Activated T-helper 17 cell treated with anti-CD3 and anti-CD28 coated beads, Interleukin-2, amount 50 U/mL, for 72 hours (primary cell): ENCODE data around the gene TIMM22. TPM values are rescaled to one million over a fixed set of nuclear protein-coding genes. Genes with fewer than 3 reads are reported as not detected.
"Not testable (repeated sequence)": the region's sequence is repeated elsewhere in the genome, so short reads cannot be mapped to it uniquely, and the experiment has no call there.

Experiments
- ATAC-seq: fragments of 150-1000 bp; cut with Tn5 transposase; replicated peaks from 2 replicates; pipeline ENCODE4 v1.10.0; 2021; ENCODE audit warnings: mild to moderate bottlenecking, moderate library complexity
- H3K27ac Mint-ChIP-seq: one replicate; pipeline ENCODE4 v1.8.0; 2022; ENCODE audit warnings: mixed read lengths
- H3K27me3 Mint-ChIP-seq: one replicate; pipeline ENCODE4 v1.8.0; 2022; ENCODE audit warnings: mixed read lengths
- H3K36me3 Mint-ChIP-seq: one replicate; pipeline ENCODE4 v1.8.0; 2022; ENCODE audit warnings: low read depth, mild to moderate bottlenecking, mixed read lengths
- H3K4me1 Mint-ChIP-seq: one replicate; pipeline ENCODE4 v1.8.0; 2022; ENCODE audit warnings: mixed read lengths
- H3K4me3 Mint-ChIP-seq: one replicate; pipeline ENCODE4 v1.8.0; 2022; ENCODE audit warnings: mild to moderate bottlenecking, mixed read lengths
- H3K9me3 Mint-ChIP-seq: one replicate; pipeline ENCODE4 v1.8.0; 2022; ENCODE audit warnings: mixed read lengths
- total RNA-seq, 2 donors: library from RNA; stranded (reverse); gene quantifications; one replicate each; pipeline ENCODE4 v1.2.3, GENCODE V29; 2022

Gene TIMM22
- total RNA-seq, 2 donors from 2014 or later, result 6.6 to 12.9 TPM

- Mint-ChIP-seq H3K27me3 (peaks cover 22% of the 10 kb centered on the region), H3K27ac (no peak within 1 kb of the TSS), H3K4me1 (peaks cover 11% of the 10 kb centered on the region), H3K4me3 (peak within 1 kb of the TSS; percentile 73), H3K36me3 (no peaks in the 10 kb centered on the region), H3K9me3 (no peaks in the 10 kb centered on the region)
- ATAC-seq, result peak; percentile 85
These were observed 17.2 kb upstream of the TIMM22 start, which contains the start of gene NXN for GRCh38 chr17:979539-980405. Gene NXN, minus strand, starts transcription at chr17:979776.

- no peaks in the 10 kb centered on the region for H3K9me3 Mint-ChIP-seq
- peak; percentile 73 for ATAC-seq
- peak overlapping the region; percentile 29 for H3K27ac Mint-ChIP-seq
- H3K4me1 Mint-ChIP-seq, result peaks cover 11% of the 10 kb centered on the region
- H3K4me3 Mint-ChIP-seq, result peak overlapping the region; percentile 73
- H3K27me3 Mint-ChIP-seq, result peaks cover 19% of the 10 kb centered on the region
- no peaks in the 10 kb centered on the region for H3K36me3 Mint-ChIP-seq
These were observed 16.3 kb upstream of the TIMM22 start for GRCh38 chr17:980406-981291.

- peak overlapping the region; percentile 29 for H3K27ac Mint-ChIP-seq
- no peaks in the 10 kb centered on the region for H3K36me3 Mint-ChIP-seq
- peak overlapping the region; percentile 73 for H3K4me3 Mint-ChIP-seq
- peaks cover 16% of the 10 kb centered on the region for H3K27me3 Mint-ChIP-seq
- ATAC-seq, result no peak
- H3K4me1 Mint-ChIP-seq, result peaks cover 11% of the 10 kb centered on the region
- H3K9me3 Mint-ChIP-seq, result no peaks in the 10 kb centered on the region
These were observed 15.7 kb upstream of the TIMM22 start for GRCh38 chr17:981292-981658.

GRCh38 chr17:983921-984320, 13.0 kb upstream of the TIMM22 start:
- H3K27ac Mint-ChIP-seq, result no peak overlapping the region
- H3K27me3 Mint-ChIP-seq, result no peaks in the 10 kb centered on the region
- H3K4me1 Mint-ChIP-seq, result peaks cover 6% of the 10 kb centered on the region
- H3K36me3 Mint-ChIP-seq, result no peaks in the 10 kb centered on the region
- ATAC-seq, result no peak
- no peak overlapping the region for H3K4me3 Mint-ChIP-seq
- no peaks in the 10 kb centered on the region for H3K9me3 Mint-ChIP-seq

- ATAC-seq, result no peak
- Mint-ChIP-seq H3K4me1 (no peaks in the 10 kb centered on the region), H3K27ac (no peak overlapping the region), H3K36me3 (no peaks in the 10 kb centered on the region), H3K9me3 (no peaks in the 10 kb centered on the region), H3K4me3 (no peak overlapping the region), H3K27me3 (no peaks in the 10 kb centered on the region)
These were observed 10.5 kb upstream of the TIMM22 start for GRCh38 chr17:986322-986929.

GRCh38 chr17:987931-988330, 9.0 kb upstream of the TIMM22 start:
- Mint-ChIP-seq H3K4me3 (no peak overlapping the region), H3K27ac (no peak overlapping the region), H3K9me3 (no peaks in the 10 kb centered on the region), H3K36me3 (no peaks in the 10 kb centered on the region), H3K4me1 (no peaks in the 10 kb centered on the region), H3K27me3 (no peaks in the 10 kb centered on the region)
- ATAC-seq, result no peak

GRCh38 chr17:988561-988960, 8.4 kb upstream of the TIMM22 start:
- Mint-ChIP-seq H3K4me3 (no peak overlapping the region), H3K27me3 (no peaks in the 10 kb centered on the region), H3K27ac (no peak overlapping the region), H3K4me1 (no peaks in the 10 kb centered on the region), H3K9me3 (peaks cover under 1% of the 10 kb centered on the region), H3K36me3 (no peaks in the 10 kb centered on the region)
- no peak for ATAC-seq

- H3K9me3 Mint-ChIP-seq, result peaks cover 5% of the 10 kb centered on the region
These were observed 4.0 kb upstream of the TIMM22 start for GRCh38 chr17:992933-993332.

GRCh38 chr17:995324-995723, 1.6 kb upstream of the TIMM22 start:
- H3K4me1 Mint-ChIP-seq, result peaks cover 15% of the 10 kb centered on the region
- not testable (repeated sequence) for H3K27ac Mint-ChIP-seq, ATAC-seq, H3K27me3 Mint-ChIP-seq, H3K9me3 Mint-ChIP-seq, H3K4me3 Mint-ChIP-seq
- H3K36me3 Mint-ChIP-seq, result peaks cover 21% of the 10 kb centered on the region

More at GRCh38 chr17:992933-993332, 4.0 kb upstream of the TIMM22 start:
- peaks cover 3% of the 10 kb centered on the region for H3K4me1 Mint-ChIP-seq
- no peak overlapping the region for H3K27ac Mint-ChIP-seq
- H3K4me3 Mint-ChIP-seq, result no peak overlapping the region
- H3K27me3 Mint-ChIP-seq, result no peaks in the 10 kb centered on the region
- no peak for ATAC-seq
- H3K36me3 Mint-ChIP-seq, result peaks cover 5% of the 10 kb centered on the region

GRCh38 chr17:998111-998510, 1.2 kb downstream of the TIMM22 start:
- no peak for ATAC-seq
- peaks cover 5% of the 10 kb centered on the region for H3K9me3 Mint-ChIP-seq
- H3K4me1 Mint-ChIP-seq, result peaks cover 15% of the 10 kb centered on the region
- H3K27me3 Mint-ChIP-seq, result no peaks in the 10 kb centered on the region
- H3K36me3 Mint-ChIP-seq, result peaks cover 49% of the 10 kb centered on the region
- H3K27ac Mint-ChIP-seq, result peak overlapping the region; percentile 98
- H3K4me3 Mint-ChIP-seq, result peak overlapping the region; percentile 97

- Mint-ChIP-seq H3K4me1 (peaks cover 15% of the 10 kb centered on the region), H3K4me3 (no peak overlapping the region), H3K9me3 (no peaks in the 10 kb centered on the region), H3K27me3 (no peaks in the 10 kb centered on the region), H3K36me3 (peaks cover 70% of the 10 kb centered on the region), H3K27ac (no peak overlapping the region)
- no peak for ATAC-seq
These were observed 3.9 kb downstream of the TIMM22 start for GRCh38 chr17:1000597-1001461.

- H3K27ac Mint-ChIP-seq, result peak overlapping the region; percentile 12
- H3K27me3 Mint-ChIP-seq, result no peaks in the 10 kb centered on the region
- H3K4me3 Mint-ChIP-seq, result no peak overlapping the region
- H3K36me3 Mint-ChIP-seq, result peaks cover 69% of the 10 kb centered on the region
- H3K4me1 Mint-ChIP-seq, result peaks cover 15% of the 10 kb centered on the region
- H3K9me3 Mint-ChIP-seq, result no peaks in the 10 kb centered on the region
- ATAC-seq, result no peak
These were observed 4.9 kb downstream of the TIMM22 start for GRCh38 chr17:1001640-1002411.

- Mint-ChIP-seq H3K27ac (peak overlapping the region; percentile 12), H3K9me3 (no peaks in the 10 kb centered on the region), H3K4me1 (peaks cover 15% of the 10 kb centered on the region), H3K27me3 (no peaks in the 10 kb centered on the region), H3K4me3 (no peak overlapping the region), H3K36me3 (peaks cover 66% of the 10 kb centered on the region)
- no peak for ATAC-seq
These were observed 5.5 kb downstream of the TIMM22 start for GRCh38 chr17:1002412-1002753.
